HPDE6-E6E7 (cell line): ENCODE results near the gene C1orf122.
A peak's percentile ranks its signal among the peaks of the same experiment; 100 is the strongest.

ENCODE experiments used
- DNase-seq: peaks from one replicate; pipeline ENCODE4 v3.0.0; 2011; ENCODE audit warnings: missing footprints; ENCODE audit errors: extremely low spot score

C1orf122 gene

DNA sequence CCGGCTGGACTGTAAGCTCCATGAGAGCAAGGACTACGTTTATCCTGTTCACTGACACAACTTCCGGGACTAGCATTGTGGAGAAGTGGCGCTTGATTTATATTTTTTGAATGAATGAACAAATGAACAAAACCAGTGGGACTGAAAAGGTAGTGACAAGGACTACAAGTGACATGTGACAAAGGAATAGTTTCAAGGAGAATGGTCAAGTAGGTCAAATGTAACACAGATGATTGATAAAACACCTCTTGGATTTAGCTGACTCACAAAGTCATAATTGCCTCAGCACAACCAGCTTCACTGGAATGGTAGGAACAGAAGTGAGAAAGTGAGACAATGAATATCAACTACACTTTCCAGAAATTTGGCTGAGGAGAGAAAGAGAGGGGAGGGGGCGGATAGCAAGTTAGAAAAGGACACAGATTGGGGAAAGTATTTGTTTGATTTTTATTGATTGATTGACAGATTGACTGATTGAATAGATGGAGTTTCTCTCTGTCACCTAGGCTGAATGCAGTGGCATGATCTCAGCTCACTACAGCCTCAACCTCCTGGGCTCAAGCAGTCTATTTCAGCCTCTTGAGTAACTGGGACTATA, 37.6 kb downstream of the C1orf122 start:
- no peak for DNase-seq

DNA sequence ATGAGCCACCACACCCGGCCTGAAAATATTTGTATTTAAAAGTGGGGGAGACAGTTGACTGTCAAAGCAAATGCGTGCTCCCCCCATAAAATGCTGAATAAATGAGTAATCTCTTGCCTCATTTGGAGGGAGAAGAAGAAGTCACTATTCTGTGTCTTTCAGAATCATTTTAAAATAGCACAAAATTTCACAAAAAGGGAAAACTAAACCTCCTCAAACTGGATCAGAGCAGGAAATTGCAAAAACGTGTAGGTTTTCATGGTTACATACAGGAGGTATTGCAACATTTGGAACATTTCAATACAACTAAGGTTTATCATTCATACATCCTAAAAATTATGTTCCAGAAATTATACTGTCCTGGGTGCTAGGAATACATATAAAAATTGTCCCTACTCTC, 38.2 kb downstream of the C1orf122 start:
- DNase-seq: no peak

DNA sequence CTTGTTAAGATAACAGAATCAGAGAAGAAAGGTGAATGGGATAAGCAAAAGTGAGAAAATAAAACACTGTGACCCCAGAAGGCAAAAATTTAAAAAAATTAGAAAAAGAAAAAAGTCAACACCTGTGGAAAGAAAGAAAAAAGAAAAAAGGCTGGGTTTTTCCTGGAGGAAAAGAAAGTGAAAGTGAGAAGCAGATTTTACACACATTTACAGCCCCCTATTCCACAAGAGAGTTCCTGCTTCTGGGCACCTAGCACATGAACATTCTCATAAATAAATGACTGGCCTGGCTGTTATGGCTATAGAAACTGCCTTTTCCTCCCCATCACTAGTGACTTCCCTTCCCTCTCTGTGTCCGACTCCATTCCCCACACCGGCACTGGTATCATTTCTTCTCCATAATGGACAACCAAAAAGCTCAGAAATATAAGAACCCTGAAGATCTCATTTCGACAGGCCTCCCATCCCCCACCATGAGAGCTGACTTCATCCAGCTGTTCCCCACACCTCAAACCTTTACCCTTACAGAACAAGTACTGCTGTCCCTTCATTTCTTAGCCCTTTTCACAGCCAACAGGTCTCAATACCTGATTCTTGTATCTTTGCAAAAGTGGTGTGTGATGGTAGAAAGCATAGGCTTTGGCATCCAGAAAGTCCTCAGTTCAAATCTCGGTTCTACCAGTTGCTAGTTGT, 39.2 kb downstream of the C1orf122 start:
- no peak for DNase-seq

DNA sequence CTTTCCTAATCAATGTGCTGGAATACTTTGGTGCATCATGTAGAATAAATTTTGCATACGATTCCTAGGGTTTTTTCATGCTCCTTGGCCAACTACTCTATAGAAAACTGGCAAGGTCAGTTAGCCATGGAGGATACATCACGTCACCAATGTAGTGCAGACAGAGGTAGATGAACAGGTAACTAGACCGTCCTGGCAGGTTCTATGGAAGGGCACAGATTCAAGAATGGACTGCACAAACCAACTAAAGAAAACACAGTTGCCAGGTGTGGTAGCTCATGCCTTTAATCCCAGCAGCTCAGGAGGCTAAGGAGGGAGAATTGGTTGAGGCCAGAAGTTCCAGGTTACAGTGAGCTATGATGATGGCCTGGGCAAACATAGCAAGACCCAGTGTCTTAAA, 41.9 kb downstream of the C1orf122 start:
- DNase-seq: no peak

DNA sequence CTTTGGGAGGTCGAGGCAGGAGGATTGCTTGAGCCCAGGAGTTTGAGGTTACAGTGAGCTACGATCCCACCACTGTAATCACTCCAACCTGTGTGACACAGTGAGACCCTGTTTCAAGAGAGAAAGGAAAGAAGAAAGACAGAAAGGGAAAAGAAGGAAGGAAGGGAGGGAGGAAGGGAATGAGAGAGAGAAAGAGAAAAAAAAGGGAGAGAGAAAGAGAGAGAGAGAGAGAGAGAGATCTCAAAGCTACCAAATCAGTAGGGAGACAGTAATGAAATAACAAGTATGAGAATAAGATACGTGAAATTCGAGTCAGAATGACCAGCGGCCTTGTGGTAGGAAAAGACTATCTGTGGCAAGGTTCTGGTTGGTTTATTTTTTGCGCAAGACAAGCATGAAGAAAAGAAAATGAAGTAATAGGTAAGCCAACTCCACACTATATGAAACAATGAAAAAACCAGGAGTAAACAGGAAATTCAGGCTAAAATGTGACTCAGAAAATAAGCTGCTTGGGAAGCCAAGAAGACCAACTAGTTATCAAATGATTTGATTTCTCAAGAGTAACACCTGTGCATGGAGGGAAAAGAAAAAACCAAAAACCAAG, 42.9 kb downstream of the C1orf122 start:
- DNase-seq: peak; percentile 36

DNA sequence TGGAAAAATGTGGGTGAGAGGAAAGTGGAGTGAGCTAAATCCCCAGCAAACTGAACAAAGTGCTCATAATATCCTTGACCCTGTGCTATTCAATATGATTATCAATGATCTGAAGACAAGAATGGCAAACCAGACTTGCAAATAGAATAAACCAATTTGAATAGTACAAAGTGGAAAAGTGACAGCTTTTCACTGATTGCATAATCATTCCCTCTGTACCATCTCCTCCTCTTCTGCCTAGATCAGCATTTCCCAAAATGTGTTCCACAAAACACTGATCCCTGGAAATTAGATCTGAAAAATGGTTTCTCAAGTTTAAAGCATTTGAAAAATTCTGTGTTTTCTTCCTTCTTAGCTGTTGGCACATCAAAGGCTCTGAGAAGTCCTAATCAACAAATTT, 43.7 kb downstream of the C1orf122 start:
- DNase-seq: no peak

DNA sequence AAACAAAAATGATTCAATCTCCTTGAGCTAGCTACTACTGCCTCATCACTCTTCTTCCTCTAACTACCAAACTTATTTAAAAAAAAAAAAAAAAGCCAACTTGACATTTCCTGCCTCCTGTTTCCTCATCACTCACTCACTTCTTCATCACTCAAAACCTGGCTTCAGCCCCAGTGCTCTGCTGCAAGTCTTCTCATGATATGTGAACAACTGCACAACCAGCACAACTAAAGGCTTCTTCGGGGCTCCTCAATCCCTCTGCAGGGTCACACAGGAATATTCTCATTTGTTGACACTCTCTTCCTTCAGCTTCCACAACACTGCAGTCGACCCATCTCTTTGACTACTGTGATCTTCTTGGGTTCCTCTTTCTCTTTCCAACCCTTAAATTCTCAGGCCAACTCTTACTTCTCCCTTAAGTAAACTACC, 44.2 kb downstream of the C1orf122 start:
- DNase-seq: no peak

DNA sequence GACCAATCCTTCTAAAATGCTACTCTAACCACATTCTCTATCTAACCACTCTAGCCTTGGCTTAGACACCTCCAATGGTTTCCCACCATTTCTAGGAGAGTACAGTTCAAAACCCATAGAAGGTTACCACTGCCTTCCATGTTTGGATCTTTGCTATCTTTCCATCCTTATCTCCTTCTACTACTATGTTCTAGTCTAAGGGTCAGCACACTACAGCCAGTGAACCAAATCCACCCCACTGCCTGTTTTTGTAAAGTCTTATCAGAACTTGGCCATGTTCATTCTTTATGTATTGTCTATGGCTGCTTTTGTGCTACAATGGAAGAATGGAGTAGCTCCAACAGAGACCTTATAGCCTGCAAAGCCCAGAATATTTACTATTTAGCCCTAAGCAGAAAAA, 45.6 kb downstream of the C1orf122 start:
- DNase-seq: no peak

DNA sequence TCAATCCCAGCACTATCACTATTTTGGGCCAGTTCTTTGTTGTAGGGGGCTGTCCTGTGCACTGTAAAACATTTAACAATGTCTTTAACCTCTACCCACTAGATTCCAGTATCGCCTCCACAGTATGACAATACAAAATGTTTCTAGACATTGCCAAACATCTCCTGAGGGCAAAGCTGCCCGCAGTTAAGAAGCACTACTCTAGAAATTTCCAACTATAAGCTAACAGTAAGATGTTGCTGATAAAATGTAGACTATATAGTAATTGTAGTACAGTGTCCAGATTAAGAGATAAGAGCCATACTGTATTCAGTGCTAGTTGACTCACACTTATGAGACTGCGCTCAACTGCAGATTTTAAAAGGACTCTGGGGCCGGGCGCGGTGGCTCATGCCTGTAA, 46.8 kb downstream of the C1orf122 start:
- no peak for DNase-seq
